HG03039 (cell line): ENCODE measurements around the gene SEMA3F.

Experiments used
- ATAC-seq: cut with Tn5 transposase; IDR thresholded peaks from one replicate; pipeline ENCODE4 v1.9.1; 2021; ENCODE audit warnings: mild to moderate bottlenecking, moderate library complexity; ENCODE audit not compliant: unreplicated experiment

The SEMA3F gene

DNA sequence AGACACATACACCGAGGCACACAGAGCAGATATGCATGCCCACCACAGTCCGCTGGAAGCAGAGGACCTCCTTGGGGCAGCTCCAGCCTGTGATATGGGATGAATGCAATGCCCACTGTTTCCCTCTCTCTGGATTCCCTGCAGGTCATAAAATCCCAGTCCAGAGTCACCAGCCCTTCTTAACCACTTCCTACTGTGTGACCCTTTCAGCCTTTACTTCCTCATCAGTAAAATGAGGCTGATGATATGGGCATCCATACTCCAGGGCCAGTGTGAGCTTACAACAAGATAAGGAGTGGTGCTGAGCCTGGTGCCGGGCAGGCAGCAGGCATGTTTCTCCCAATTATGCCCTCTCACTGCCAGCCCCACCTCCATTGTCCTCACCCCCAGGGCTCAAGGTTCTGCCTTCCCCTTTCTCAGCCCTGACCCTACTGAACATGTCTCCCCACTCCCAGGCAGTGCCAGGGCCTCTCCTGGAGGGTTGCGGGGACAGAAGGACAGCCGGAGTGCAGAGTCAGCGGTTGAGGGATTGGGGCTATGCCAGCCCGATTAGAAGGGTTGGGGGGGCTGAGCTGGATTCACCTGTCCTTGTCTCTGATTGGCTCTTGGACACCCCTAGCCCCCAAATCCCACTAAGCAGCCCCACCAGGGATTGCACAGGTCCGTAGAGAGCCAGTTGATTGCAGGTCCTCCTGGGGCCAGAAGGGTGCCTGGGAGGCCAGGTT is 36.0 kb downstream of the SEMA3F start, which contains the start of gene GNAT1:
Gene GNAT1 (plus strand): TSS at position 675 of the 725 bp plus-strand sequence. CDS start 116 bp downstream, outside the sequence.
- no peak for ATAC-seq

GRCh38 chr3:50192124-50192523 is 37.0 kb downstream of the SEMA3F start:
- no peak for ATAC-seq

DNA sequence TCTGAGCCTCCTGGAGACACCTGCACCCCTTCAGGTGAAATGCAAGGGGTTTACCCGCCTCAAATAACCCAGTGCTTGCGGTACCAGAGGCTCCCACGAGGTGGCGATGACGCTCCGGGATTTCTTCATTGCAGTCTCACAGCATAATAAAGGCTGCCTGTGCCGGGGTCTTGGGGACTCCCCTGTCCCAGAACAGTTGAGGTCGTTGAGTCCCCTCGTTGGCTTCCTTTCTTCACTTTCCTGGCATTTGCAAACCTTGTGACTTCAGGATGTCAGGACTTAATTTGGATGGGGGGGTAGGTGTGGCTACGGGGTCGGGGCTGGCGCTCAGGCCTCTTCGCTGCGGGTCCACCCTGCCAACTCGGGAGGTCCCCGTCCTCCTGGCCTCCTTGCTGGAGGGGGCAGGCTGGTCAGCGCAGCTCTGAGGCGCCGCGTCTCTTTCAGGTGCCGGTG is 37.6 kb downstream of the SEMA3F start:
- ATAC-seq, result no peak

DNA sequence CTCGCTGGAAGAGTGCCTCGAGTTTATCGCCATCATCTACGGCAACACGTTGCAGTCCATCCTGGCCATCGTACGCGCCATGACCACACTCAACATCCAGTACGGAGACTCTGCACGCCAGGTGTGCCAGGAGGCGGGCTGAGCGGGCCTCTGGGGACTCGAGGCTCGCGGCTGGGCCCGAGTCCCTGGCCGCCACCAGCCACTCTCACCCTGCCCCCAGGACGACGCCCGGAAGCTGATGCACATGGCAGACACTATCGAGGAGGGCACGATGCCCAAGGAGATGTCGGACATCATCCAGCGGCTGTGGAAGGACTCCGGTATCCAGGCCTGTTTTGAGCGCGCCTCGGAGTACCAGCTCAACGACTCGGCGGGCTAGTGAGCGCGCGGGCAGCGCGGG is 38.2 kb downstream of the SEMA3F start:
- no peak for ATAC-seq

GRCh38 chr3:50193746-50194127 is 38.6 kb downstream of the SEMA3F start:
- ATAC-seq, result no peak

DNA sequence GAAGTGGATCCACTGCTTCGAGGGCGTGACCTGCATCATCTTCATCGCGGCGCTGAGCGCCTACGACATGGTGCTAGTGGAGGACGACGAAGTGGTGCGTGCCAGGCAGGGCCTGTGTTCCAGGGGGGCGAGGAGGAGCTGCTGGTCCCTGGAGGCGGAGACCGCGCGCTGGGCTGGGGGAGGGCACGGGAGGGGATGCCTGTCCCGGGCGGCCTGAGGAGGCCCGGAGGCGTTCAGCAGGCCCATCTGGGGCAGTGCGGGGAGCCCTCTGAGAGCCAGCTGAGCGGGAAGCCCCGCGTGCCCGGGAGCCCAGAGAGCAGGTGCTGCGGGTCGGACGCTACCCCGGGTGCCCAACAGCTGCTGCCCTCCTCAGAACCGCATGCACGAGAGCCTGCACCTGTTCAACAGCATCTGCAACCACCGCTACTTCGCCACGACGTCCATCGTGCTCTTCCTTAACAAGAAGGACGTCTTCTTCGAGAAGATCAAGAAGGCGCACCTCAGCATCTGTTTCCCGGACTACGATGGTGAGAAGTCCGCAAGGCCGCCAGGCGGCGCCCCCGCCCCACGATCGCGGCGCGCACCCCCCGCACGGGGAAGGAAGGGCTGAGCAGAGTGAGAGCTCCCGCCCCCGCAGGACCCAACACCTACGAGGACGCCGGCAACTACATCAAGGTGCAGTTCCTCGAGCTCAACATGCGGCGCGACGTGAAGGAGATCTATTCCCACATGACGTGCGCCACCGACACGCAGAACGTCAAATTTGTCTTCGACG is 39.2 kb downstream of the SEMA3F start:
- ATAC-seq, result no peak

DNA sequence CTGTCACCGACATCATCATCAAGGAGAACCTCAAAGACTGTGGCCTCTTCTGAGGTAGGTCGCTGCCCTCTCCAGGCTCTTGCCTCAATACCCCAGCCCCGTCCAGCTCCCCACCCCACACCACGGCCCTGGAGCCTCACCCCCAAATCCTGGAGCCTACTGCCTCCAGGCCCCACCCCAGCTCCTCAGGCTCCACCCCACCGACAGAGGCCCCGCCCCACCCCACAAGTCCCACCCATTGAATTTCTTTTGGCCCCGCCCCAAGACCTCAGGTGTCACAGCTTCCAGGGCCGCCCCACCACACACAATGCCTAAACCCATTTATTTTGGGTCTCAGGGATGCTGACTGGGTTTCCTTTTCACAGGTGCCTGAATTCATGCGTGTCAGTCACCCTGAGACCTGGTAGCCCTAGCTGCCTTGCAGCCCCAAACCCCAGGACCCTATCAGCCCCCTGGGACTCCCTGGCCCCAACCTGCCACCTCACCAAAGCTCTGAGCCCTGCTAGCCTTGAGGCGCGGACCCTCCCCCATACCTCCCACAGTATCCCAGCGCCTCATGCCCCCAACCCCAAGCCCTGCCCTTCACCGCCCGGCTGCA is 39.9 kb downstream of the SEMA3F start:
- ATAC-seq, result no peak

GRCh38 chr3:50195501-50196252 is 40.6 kb downstream of the SEMA3F start:
- ATAC-seq, result no peak

DNA sequence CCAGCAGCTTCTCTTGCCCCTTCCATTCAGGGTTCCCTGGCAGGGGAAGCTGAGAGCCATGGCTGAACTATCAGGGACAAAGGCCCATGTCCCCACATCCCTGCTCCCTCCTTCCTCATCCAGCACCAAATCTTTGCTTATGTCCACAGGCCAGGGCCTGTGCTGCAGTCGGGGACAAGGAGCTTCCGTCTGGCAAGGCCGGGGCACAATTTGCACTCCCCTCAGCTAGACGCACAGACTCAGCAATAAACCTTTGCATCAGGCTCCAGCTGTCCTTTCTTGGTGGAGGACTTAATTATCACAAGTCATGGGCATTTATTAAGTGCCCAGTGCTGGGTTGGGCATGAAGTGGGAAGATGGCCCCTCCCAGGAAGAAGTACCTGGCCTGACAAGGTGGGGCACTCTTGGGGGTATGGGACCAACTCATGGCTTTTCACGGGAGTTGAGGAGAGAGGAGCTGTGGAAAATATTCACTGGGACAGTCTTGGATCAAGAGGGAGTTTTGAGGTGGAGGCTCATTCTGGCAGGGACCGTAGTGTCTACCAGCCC is 41.2 kb downstream of the SEMA3F start:
- no peak for ATAC-seq

- ATAC-seq, result no peak
Measured at GRCh38 chr3:50201573-50202315, 46.6 kb downstream of the SEMA3F start.

DNA sequence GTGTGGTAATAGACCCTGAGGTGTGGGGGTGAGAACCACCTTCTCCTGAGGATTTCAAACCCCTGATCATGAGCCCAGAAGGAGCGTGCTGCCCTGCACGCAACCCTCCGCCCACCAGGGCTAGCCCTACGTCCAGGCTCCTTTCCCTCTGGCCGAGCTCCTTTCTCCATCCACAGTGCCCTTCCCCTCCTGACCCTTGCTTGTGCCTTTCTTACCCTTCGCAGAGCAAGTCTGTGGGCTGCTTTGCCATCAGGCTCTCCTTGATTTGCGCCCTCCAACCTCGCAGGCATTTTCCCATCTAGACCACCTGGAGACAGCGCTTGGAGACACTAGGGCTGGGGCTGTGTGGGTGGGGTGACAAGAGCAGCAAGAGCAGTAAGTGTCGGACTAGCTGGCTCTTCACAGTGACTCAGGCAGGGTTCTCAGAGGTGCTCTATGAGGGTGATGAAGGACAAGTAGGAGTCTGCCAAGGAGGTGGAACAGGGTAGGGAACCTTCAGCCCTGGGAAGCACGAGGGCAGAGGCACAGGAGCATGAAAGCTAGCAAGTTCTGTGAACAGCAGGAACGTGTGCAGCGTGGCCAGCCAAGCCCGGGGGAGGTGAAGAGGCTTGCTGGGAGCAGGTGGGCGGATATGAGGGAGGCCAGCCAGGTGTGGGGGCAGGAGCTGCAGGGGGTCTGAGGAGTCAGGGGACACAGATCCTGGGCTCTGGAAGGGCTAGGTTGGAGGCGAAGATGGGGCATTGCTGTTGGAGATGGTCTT is 47.4 kb downstream of the SEMA3F start:
- no peak for ATAC-seq

GRCh38 chr3:50203113-50203808 is 48.1 kb downstream of the SEMA3F start:
- no peak for ATAC-seq

DNA sequence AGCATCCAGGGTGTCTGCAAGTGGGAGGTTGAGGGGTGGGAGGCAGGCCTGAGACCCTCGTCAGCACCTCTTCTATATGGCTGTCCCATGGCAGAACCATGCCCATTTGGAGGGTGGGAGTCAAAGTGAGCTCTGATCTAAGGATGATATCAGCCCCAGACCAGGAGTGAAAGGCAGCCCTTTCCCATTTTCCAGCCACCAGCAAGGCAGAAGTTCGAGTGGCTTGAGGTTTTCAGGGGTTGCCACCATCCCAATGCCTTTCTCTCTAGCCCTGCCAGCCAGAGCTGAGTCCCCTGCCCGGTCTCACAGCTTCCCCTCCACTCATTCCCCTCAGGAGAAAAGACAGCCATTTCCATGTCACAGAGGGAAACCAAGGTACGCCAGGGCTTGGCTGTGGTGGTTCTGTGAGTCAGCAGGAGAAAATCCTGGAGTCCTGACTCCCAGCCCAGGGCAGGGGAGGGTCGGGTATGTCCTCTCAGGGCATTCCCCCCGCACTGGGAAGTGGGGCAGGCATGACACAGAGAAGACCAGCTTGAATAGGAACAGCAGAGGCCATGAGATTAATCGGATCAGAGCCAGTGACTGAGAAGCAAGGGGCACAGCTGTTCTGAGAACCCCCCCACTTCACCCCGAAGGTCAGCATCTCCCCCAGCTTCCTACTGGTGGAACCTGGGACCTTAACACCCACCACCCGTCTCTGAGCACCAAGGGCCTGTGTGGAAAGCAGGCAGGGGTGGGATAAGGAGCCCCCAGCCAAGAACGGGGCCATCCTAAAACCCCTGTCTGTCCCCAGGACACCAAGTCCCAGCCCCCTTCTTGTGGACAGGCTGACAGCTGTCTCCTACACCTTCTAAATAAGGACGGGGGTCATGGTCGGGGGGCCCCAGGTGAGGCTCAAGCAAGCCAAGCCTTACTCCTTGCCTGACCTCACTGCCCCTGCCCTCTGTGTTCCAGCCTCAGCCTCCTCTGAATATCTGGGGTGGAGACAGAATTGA is 49.0 kb downstream of the SEMA3F start:
- no peak for ATAC-seq

GRCh38 chr3:50204804-50205412 is 49.8 kb downstream of the SEMA3F start, which contains the start of gene SLC38A3:
Gene SLC38A3 (plus strand): TSS chr3:50205271. CDS start chr3:50214200, 8,929 bp downstream.
- ATAC-seq, result no peak

DNA sequence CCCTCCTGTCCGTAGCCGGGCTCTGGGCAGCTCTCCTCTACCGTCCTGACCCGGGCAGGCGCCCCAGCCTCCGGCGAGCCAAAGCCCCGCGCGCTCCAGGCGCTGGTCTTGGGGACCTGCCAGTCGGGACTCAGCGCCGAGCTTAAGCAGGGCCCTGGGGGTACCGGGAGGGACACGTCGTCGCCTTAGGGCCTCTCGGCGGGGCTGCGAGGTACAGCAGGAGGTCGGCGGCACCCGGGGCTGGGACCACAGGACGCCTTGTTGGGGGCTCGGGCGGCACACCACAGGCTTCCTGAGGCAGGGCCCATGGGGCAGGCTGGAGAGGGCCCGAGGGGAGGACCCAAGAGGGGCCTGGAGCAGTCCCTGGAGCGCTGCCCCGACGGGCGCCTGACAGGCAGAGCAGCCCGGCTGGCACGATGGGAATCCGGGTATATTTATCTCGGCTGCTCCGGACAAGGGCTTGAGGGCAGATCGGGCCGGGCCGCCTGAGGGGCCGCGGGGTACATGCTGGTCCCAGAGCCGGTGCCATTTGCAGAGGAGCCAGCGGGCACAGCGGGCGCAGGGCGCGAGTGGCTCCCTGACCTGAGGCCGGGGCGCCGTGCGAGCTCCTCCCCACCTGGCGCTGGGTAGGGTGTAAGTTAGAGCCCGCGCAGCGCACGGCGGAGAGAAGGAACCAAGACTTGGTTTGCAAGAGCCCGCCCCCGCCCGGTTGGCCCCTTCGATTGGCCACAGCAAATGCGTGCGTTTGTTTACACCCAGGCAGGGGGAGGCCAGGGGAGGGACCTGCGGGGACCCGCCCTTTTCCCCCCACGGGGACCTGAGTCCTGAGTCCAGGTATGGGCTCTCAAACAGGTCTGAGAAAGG is 50.5 kb downstream of the SEMA3F start:
- no peak for ATAC-seq
